Activated CD8-positive, alpha-beta memory T cell treated with anti-CD3 and anti-CD28 coated beads for 36 hours (primary cell): ENCODE measurements around the gene OSBPL3. TPM values are rescaled to one million over a fixed set of nuclear protein-coding genes. Genes with fewer than 3 reads are reported as not detected.

ENCODE experiments used
- CTCF ChIA-PET: fragments of 350-600 bp; sonication (Branson Sonifier 250); formaldehyde crosslinking; loops from one replicate; lab custom pipeline; 2021; ENCODE audit warnings: antibody characterized with exemption; lab: Charles Lee
- POLR2A ChIA-PET: fragments of 350-600 bp; sonication (Branson Sonifier 250); formaldehyde crosslinking; loops from one replicate; lab custom pipeline; 2021; ENCODE audit warnings: antibody characterized with exemption; lab: Charles Lee
- total RNA-seq, 2 experiments: library from RNA; stranded (reverse); gene quantifications; one replicate each; pipeline ENCODE4 v1.2.3, GENCODE V29; 2021

OSBPL3 gene
- total RNA-seq, 2 experiments from 2014 or later = 74.0 to 74.3 TPM

DNA sequence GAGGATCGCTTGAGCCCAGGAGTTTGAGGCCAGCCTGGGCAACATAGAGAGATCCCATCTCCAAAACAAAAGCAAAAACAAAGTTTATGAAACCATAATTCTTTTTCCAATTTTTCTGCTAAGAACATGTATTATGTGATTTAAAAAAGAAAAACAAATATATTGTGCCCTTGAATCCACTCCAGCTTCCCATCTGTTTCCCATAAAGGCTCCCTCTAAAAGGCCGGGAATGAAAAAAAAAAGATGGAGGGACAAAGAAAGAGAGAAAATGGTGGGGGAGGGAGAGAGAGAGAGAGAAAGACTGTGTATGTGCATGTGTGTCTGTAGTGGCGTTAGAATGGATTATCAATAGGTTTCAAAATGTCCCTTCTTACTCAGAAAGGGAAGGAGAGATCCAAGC, 202.2 kb downstream of the OSBPL3 start:
- CTCF ChIA-PET = no interaction called here
- POLR2A ChIA-PET = no interaction called here

DNA sequence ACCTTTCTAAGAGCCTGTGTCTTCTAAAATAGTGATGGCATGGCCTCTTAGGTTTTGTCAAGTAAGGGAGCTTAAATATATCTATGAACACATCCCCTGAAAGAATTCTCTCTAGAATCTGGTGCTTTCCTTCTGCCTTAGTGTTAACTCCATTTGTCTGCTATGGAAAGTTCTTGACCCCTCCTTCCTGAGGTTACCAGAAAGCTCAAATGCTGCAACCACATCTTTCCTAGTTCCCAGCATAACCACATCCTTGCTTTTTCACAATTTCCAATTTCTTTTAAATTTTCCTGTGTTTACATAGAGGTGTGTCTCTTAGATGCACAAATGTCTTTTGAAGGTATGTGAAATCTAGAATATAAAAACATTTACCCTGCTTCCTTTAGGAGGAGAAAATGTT, 206.3 kb downstream of the OSBPL3 start:
- ChIA-PET POLR2A (interaction anchor here (0.6 kb wide), 1 partner anchor 11 kb away, joined by 7 read pairs; no protein-coding TSS in a partner anchor), CTCF (no interaction called here)

- POLR2A ChIA-PET = no interaction called here
- CTCF ChIA-PET = no interaction called here
Observed at GRCh38 chr7:24769851-24770250, 210.1 kb downstream of the OSBPL3 start.

GRCh38 chr7:24769014-24769830, 210.8 kb downstream of the OSBPL3 start:
- POLR2A ChIA-PET = no interaction called here
- CTCF ChIA-PET = interaction anchor here (0.9 kb wide), 1 partner anchor 11 kb away, joined by 3 read pairs; no protein-coding TSS in a partner anchor

DNA sequence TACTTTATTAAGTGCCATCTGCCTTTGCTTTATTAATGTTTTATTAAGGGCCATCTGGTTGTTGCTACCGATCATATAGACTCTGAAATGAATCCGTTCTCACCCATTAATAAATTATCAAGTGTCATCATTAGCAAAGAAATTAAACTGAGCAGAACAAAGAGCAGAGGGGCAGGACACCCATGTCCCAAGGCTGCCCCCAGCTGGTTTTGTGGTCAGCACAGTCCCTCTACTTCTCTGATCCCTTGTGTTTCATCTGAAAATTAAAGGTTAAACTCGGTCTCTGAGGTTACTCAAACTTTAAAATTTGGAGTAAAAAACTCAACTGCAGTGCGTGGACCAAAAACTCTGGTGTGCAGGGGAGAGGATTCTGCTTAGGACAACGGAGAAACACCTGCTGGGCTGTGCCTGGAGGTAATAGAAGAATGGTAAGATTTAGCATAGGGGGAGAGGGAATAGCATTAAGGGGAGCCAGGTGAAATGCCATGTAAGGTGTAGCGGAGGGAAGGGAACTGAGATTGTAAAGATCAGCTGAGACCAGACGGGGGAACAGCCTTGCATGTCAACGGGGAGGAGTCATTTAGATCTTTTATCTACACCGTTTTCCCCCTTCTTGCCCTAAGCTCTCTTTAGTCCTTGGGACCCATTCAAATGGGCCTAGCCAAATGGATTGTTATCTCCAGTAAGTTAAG, 212.0 kb downstream of the OSBPL3 start:
- CTCF ChIA-PET = interaction anchor here (0.8 kb wide), 1 partner anchor 21 kb away, joined by 3 read pairs; no protein-coding TSS in a partner anchor
- POLR2A ChIA-PET = no interaction called here

GRCh38 chr7:24764972-24765744, 214.8 kb downstream of the OSBPL3 start:
- ChIA-PET POLR2A (no interaction called here), CTCF (no interaction called here)

DNA sequence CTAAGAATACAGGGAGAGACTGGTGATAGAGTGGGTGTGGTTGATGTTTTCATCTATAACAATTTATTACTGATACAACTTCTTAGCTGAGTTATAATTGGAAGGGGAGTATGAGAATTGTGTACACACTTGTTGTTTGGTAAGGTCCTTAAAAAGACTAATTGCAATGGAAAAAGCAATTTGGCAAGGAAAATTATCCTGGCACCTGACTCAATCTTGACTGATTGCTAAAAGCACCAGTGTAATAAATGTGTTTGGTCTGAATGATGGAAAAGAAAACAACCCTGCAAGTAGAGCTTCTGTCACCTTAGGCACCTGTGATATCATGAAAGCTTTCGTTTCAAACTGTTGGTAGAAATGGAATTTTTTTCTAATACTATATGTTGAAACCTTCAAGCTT, 216.0 kb downstream of the OSBPL3 start:
- CTCF ChIA-PET = interaction anchor here (0.6 kb wide), 1 partner anchor 52 kb away, joined by 3 read pairs; no protein-coding TSS in a partner anchor
- POLR2A ChIA-PET = no interaction called here

DNA sequence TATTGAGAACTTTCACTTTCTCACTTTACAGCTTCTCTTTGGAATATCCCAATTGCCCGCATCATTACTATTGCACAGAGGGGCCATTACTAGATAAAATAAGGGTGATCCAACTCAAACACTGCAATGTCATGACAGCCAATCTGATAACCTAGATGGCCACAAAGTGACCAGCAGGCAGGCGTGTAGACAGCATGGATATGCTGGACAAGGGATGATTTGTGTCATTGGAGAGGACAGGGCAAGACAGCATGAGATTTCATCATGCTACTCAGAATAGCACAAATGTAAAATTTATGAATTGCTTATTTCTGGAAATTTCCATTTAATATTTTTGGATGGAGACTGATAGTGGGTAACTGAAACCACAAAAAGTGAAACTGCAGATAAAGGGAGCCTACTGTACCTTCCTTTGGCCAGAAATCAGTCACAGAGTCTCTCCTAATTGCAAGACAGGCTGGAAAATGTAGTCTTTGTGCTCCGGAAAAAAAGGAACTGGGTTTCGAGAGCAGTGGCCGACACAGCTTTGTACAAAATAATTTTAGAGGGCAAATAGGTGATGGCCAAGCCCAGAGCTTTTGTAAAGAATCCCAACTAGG, 216.6 kb downstream of the OSBPL3 start:
- ChIA-PET POLR2A (no interaction called here), CTCF (no interaction called here)

- ChIA-PET CTCF (no interaction called here), POLR2A (interaction anchor here (0.7 kb wide), 1 partner anchor 11 kb away, joined by 7 read pairs; no protein-coding TSS in a partner anchor)
Observed at GRCh38 chr7:24762771-24763170, 217.2 kb downstream of the OSBPL3 start.

GRCh38 chr7:24760968-24761367, 219.0 kb downstream of the OSBPL3 start:
- ChIA-PET CTCF (no interaction called here), POLR2A (no interaction called here)

DNA sequence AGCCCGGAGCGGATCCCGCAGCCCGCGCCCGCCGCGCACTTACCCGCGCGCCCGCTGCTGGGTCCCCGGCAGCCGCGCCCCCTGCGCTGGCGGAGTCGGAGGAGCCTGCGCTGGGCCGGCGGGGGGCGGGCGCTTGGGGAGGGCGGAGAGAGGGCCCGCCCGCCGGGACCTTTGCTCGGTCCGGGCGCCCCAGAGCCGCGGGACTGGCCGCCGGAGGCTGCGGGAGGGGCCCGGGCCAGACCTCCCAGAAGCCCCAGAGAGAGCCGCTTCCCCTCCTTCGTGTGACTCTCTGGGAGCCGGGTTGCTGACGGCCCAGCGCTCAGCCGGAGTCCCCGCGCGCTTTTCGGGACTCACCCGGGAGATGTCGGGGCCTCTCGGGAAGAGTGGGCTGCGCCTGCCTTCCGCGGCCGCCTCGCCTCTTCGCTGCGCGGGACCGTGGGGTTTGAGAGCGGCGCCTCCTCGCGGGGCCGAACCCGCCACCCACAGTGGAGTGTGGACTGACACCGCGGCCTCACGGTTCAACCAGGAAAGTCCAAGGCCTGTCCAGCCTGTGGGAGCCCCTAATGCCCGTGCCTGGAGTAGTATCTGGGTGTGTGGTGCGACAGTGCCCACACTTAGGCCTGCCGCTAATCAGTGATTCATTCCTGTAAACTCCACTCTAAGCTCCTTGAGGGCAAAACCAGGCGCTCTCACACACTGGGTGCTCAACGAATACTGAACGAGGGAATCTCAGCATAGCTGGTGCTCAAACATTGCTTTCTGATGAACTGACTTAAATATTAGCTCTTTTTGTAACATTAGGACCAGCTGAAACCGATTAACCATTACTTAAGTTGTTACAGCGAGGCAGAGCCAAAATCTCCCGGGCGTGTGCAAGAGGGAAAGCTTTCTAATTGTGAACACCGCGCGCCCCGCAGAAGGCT, 222.4 kb downstream of the OSBPL3 start, which contains the start of gene GSDME:
TSS of gene GSDME (minus strand) at position 112 of the 923 bp plus-strand sequence. CDS start 7,690 bp downstream, outside the sequence.
- CTCF ChIA-PET = interaction anchor here (0.7 to 1.8 kb wide), 3 partner anchors 11 to 336 kb away, joined by 3 to 4 read pairs (median 3); no protein-coding TSS in a partner anchor
- POLR2A ChIA-PET = no interaction called here

- ChIA-PET POLR2A (no interaction called here), CTCF (no interaction called here)
Observed at GRCh38 chr7:24756545-24757352, 223.2 kb downstream of the OSBPL3 start.

- CTCF ChIA-PET = interaction anchor here (1.0 kb wide), 1 partner anchor 337 kb away, joined by 3 read pairs; no protein-coding TSS in a partner anchor
- POLR2A ChIA-PET = no interaction called here
Observed at GRCh38 chr7:24755541-24756407, 224.2 kb downstream of the OSBPL3 start.

- ChIA-PET CTCF (interaction anchor here (0.6 to 1.0 kb wide), 2 partner anchors 68 to 338 kb away, joined by 3 read pairs; no protein-coding TSS in a partner anchor), POLR2A (no interaction called here)
Observed at GRCh38 chr7:24754906-24755506, 225.0 kb downstream of the OSBPL3 start.

DNA sequence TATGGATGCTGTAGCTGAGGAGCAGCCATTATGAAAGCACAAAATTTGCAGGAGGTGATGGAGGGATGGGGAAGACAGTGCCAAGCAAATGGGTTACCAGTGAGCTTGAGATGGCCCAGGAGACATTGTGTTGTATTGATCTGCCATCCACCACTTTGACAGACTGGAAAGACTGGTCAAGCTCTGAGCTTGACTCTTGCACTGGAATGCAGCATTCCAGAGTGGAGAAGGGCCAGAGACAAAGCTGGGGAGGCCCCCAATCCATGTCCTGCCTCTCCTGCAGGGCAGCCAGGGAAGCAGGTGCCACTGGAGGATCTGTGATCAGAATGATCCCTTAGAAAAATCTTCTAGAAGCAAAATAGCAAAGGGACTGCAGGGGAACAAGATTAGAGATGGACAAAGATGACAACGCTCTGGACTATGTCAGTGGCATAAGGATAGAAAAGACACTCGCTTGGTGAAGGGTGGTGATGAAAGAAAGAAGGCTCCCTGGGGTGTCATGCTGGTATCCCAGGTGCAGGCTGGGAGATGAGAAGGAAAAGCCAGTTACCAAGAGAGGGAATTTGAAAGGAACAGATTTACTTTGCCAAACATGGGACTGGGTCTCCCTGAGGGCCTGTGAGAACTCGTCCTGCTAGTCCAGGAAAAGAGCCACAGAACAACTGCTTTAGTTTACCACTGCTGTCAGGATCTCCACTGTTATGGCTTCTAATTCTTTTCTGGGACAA, 227.7 kb downstream of the OSBPL3 start:
- ChIA-PET POLR2A (no interaction called here), CTCF (no interaction called here)
